Astrocyte of the spinal cord (primary cell): ENCODE measurements around the gene TMEM134.

Experiments
- DNase-seq: peaks from one replicate; pipeline ENCODE4 v3.0.0; 2011; ENCODE audit warnings: low read depth, low spot score
- H3K4me3 ChIP-seq: 2 replicates; pipeline ENCODE4 v1.5.1; 2011; ENCODE audit warnings: low read depth, mild to moderate bottlenecking, low read length, moderate library complexity
- in situ Hi-C: cut with HindIII; loops from 2 replicates; pipeline ENCODE4 v1.10.0; 2017; ENCODE audit warnings: low sequenced_read_pairs
- TF ChIP-seq, protein P1 (sequence below): IDR thresholded peaks from 2 replicates; pipeline ENCODE4 v1.5.1; 2012; ENCODE audit warnings: low read depth, mild to moderate bottlenecking, low read length, inconsistent platforms

The TMEM134 gene

DNA sequence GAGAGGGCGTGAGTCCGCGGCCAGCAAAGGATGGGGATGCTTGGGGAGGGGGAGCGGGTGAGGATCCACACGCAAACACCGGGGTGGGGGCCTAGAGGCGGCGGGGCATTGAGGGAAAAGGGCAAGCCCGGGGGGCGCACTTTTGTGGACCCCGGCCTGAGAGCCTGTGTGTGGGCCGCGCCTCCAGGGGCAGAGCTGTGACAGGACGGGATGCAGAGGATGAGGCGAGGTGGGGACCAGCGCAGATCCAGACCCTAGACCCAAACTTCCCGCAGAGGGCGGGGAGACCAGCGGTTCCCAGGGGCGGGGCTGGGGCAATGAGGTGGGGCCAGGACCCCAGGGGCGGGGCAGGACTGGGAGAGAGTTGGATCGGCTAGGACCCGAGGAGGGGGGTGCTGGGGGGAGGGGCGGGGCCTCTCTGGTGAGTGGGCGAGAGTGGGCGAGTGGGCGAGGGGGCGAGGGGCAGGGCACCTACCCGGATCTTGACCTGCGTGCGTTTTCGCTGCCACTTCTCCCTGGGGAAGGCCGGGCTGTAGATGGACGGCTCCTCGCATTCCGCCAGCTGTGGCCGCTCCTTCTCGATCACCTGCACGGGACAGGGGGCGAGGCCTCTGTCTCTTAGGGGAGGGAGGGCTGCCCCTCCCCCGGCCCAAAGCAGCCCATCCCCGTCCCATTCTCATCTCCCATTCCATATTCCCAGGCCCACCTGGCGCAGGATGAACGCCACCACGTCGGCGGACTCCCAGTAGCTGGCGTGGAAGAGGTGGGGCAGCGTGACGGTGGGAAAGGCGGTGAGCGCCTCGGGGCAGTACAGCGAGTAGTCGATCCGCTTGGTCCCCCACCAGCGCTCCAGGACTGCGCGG, 25.6 kb upstream of the TMEM134 start:
- TF ChIP-seq, protein P1, sequence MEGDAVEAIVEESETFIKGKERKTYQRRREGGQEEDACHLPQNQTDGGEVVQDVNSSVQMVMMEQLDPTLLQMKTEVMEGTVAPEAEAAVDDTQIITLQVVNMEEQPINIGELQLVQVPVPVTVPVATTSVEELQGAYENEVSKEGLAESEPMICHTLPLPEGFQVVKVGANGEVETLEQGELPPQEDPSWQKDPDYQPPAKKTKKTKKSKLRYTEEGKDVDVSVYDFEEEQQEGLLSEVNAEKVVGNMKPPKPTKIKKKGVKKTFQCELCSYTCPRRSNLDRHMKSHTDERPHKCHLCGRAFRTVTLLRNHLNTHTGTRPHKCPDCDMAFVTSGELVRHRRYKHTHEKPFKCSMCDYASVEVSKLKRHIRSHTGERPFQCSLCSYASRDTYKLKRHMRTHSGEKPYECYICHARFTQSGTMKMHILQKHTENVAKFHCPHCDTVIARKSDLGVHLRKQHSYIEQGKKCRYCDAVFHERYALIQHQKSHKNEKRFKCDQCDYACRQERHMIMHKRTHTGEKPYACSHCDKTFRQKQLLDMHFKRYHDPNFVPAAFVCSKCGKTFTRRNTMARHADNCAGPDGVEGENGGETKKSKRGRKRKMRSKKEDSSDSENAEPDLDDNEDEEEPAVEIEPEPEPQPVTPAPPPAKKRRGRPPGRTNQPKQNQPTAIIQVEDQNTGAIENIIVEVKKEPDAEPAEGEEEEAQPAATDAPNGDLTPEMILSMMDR: no peak
- DNase-seq: no peak
- no peak overlapping the region for H3K4me3 ChIP-seq
- in situ Hi-C loops: no loop called here

DNA sequence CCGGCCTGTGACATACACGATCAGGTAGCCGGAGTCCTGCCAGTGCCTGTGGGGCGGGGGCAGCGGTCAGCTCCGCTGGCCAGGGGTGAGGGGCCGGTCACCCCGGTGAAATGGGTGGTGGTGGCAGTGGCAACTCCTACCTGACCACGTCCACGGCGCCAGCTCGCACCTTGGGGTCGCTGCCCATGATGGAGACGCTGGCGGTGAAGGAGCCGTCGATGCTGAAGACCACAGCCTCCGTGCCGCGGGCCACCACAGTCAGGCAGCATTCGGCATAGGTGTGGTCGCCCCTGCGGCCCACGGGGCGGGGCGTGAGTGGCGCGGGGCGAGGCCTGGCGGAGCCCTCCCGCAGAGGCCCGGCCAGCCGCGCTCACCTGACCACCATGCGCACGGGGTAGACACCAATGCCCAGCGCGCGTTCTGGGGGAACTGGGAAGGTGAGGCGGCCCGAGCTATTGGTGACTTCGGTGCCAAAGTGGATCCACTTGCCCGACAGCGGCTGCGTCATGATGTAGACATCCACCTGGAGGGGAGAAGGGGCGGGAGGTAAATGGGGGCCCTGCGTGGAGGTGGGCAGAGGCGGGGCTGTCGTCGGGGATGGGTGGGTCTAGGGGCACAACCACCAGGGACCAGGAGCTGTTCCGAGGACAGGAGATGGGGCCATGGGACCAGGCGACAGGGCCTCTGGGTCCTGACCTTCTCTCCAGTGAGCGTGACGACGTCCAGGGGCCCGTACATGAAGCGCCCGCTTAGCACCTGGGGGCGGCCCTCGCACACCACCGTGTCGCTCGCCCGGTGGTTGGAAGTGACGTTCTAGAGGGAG, 24.7 kb upstream of the TMEM134 start:
- no peak overlapping the region for H3K4me3 ChIP-seq
- DNase-seq: no peak
- TF ChIP-seq, protein P1: no peak
- in situ Hi-C loops: no loop called here

DNA sequence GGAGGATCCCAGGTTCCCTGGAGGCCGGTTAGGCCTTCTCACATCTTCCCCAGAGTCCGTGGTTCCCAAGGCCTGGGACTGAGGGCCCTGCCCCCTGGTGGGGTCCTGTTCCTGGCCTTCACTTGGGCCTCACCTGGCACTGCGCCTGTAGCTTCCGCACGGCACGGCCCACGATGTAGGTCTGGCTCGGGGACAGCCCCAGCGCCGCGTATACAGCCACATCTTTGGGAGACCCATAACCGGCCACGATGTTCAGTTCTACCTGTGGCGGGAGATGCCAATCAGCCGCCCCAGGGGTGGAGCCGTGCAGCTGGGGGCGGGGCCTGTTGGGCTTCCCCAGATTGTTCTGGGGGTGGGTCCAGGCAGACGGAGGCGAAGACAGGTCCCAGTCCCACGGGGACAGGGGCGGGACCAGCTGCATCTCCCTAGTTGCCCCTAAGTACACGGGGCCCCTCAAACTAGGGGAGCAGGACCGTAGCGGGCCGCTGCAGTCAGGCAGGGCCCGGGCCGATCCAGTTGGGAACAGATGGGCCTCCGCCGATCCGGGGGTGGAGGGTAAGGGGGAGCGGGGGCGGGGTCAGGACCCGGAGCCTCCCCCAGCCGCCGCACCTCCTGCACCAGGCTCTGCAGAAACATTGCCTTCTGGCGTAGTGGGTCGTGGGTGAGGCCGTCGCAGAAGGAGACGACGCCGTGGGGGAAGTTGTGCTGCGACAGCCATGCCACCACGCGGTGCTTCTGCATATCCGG, 23.9 kb upstream of the TMEM134 start:
- no peak overlapping the region for H3K4me3 ChIP-seq
- in situ Hi-C loops: no loop called here
- no peak for DNase-seq
- TF ChIP-seq, protein P1: no peak

DNA sequence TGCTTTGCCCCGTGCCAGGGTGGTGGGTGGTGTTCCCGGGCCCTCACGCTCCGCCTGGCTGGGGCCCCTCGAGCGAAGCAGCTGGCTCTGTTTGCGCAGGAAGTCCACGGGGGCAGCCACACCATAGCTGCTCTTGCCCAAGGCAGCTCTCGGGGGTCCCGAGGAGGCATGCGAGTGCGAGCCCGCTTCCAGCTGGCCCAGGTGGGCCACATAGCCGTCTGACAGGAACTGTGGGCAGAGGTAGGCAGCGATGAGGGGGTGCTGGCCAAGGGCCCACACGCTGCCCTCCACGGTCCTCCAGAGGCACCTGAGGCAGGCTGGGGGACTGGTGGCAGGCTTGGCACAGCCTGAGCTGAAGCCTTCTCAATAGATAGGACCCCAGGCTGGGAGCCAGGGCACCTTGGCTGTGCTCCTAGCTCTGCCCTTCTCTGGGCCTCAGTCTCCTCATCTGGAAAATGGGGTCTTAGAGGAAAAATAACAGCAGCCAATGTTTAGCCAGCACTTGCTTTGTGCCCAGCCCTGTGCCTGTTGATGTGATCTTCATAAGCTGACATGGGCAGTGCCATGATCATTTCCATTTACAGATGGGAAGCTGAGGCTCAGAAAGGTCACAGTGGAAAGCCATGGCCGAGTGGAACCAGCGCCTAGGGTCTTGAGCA, 23.1 kb upstream of the TMEM134 start:
- TF ChIP-seq, protein P1: no peak
- H3K4me3 ChIP-seq: no peak overlapping the region
- in situ Hi-C loops: no loop called here
- DNase-seq: no peak

DNA sequence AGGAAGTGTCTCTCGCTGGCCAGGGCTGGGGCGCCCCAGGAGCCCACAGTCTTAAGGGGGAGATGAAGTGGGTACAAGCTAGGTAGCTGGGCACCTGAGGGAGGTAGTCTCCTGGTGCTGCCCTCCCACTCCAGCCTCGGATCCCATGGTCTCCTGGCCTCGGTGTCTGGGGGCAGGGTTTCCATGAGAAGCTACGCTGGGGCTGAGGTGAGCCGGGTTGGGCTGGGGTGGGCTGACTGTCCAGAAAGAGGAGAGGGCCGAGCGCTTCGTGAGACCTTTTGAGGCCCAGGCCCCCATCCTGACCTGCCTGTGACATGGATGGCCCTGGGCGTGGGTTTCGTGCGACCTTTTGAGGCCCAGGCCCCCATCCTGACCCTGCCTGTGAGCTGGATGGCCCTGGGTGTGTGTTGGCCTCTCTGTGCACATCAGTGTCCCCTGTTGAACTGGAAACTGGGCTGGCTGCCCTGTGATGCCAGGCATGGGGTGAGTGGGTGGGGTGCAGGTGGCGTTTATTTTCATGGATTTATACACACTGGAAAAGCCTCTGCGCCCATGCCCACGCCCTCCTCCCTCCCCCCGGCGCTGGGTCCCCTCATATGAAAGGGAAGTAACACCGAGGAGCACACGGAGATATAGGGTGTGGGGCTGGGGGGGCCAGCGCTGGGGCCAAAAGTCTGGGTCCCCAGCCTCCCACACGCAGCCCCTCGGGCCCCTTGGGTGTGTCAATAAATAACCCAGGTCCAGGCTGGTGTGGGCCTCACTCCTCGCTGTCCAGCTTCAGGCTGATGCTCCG, 22.4 kb upstream of the TMEM134 start:
- no peak overlapping the region for H3K4me3 ChIP-seq
- TF ChIP-seq, protein P1: no peak
- DNase-seq: no peak
- in situ Hi-C loops: no loop called here
